ENCODE measurements around the gene FOCAD. TPM values are rescaled to one million over a fixed set of nuclear protein-coding genes. Genes with fewer than 3 reads are reported as not detected.

FOCAD gene
- total RNA-seq, 1 donor from 2014 or later, result 104 TPM

- Mint-ChIP-seq H3K36me3 (ENCODE audit: unreplicated experiment) (no peaks in the 10 kb centered on the region), H3K9me3 (ENCODE audit: unreplicated experiment) (peaks cover 2% of the 10 kb centered on the region), H3K27ac (ENCODE audit: unreplicated experiment) (no peak overlapping the region), H3K4me3 (ENCODE audit: unreplicated experiment) (no peak overlapping the region), H3K27me3 (ENCODE audit: unreplicated experiment) (no peaks in the 10 kb centered on the region), H3K4me1 (ENCODE audit: low read depth, unreplicated experiment) (no peaks in the 10 kb centered on the region)
- TF ChIP-seq, protein P1, sequence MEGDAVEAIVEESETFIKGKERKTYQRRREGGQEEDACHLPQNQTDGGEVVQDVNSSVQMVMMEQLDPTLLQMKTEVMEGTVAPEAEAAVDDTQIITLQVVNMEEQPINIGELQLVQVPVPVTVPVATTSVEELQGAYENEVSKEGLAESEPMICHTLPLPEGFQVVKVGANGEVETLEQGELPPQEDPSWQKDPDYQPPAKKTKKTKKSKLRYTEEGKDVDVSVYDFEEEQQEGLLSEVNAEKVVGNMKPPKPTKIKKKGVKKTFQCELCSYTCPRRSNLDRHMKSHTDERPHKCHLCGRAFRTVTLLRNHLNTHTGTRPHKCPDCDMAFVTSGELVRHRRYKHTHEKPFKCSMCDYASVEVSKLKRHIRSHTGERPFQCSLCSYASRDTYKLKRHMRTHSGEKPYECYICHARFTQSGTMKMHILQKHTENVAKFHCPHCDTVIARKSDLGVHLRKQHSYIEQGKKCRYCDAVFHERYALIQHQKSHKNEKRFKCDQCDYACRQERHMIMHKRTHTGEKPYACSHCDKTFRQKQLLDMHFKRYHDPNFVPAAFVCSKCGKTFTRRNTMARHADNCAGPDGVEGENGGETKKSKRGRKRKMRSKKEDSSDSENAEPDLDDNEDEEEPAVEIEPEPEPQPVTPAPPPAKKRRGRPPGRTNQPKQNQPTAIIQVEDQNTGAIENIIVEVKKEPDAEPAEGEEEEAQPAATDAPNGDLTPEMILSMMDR (IDR thresholded peaks at IDR 0.05; ENCODE audit: partially characterized antibody, unreplicated experiment), result no peak
- DNase-seq, result no peak
Observed at GRCh38 chr9:20783057-20784038, 99.3 kb downstream of the FOCAD start.

DNA sequence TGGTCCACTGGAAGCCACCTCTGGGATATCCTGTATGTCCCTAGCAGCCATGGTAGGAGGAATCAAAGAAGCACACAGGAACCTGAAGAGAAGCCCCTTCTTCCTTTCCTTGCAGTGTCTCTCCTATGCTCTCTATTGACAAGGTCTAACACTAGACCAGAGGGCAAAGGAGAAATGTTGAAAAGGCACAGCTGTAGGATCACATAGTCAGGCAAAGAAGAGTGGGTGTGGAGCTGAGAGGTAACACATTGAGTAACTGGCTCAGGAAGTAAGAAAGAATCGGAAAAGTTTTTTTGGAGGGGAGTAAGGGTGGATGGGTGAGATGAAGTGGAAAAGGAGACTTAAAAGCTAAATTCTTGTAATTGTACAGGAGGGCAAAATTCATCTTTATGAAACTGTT is 100.1 kb downstream of the FOCAD start:
- Mint-ChIP-seq H3K4me1 (ENCODE audit: low read depth, unreplicated experiment) (no peaks in the 10 kb centered on the region), H3K27ac (ENCODE audit: unreplicated experiment) (no peak overlapping the region), H3K27me3 (ENCODE audit: unreplicated experiment) (no peaks in the 10 kb centered on the region), H3K9me3 (ENCODE audit: unreplicated experiment) (peaks cover 2% of the 10 kb centered on the region), H3K36me3 (ENCODE audit: unreplicated experiment) (no peaks in the 10 kb centered on the region), H3K4me3 (ENCODE audit: unreplicated experiment) (no peak overlapping the region)
- TF ChIP-seq, protein P1 (IDR thresholded peaks at IDR 0.05; ENCODE audit: partially characterized antibody, unreplicated experiment), result no peak
- no peak for DNase-seq

DNA sequence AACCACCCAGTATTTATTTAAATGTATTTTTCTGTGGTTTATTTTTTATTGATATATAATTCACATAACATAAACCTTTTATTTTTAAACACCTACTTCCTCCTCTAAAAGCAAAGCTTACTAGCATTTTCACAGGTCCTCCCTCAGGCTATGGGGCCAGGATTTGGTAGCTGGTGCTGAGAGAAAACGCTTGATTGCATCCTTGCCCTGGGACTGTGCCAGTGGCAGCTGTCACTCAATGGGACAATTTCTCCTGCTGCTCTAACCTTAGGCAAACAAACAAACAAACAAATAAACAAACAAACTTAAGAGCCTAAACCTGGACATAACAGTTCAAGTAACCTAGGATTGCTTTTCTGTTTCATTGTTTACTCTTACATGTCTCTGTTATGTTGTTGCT is 102.7 kb downstream of the FOCAD start:
- Mint-ChIP-seq H3K27me3 (ENCODE audit: unreplicated experiment) (no peaks in the 10 kb centered on the region), H3K27ac (ENCODE audit: unreplicated experiment) (no peak overlapping the region), H3K36me3 (ENCODE audit: unreplicated experiment) (no peaks in the 10 kb centered on the region), H3K4me1 (ENCODE audit: low read depth, unreplicated experiment) (no peaks in the 10 kb centered on the region), H3K4me3 (ENCODE audit: unreplicated experiment) (no peak overlapping the region), H3K9me3 (ENCODE audit: unreplicated experiment) (peaks cover 2% of the 10 kb centered on the region)
- no peak for DNase-seq
- TF ChIP-seq, protein P1 (IDR thresholded peaks at IDR 0.05; ENCODE audit: partially characterized antibody, unreplicated experiment), result no peak

DNA sequence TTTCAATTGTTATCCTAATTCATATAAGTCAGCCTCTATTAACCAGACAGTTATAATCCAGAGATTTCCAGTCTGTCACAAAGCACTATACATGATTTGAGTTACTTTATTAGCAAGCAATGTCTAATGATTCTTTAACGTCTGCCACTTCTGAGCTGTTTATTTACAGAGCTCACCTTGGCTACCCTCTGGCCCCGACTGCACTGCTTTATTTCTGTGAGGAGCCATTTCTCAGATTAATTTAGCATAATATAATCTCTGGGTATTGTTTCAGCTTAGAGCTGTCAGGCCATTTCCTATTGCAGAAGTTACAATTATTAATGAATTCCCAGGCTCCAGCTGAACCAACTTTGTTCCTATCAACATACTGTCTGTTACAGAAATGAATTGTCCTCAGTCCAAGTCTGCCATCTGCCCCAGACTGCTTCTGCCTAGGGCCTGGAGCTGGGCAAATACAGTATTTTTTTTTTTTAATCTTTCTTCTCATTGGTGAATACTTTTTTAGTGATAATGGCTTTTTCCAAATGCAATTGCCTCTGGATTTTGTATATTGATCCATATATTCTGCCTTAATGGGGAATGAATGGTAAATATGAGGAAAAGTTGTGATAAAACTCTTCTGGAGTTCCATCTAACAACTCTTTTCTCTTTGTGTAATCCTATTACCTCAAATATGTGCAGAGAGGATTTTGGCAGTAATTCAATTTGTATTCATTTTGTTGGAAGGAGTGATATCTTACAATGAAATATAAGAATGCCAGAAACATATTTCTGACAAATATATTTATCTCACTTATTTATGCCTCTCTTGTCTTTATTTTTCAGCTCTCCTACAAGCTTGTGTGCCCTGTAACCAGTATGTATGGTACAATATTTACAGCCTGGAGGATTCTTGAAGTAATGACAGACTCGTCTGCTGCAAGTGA is 104.7 kb downstream of the FOCAD start:
- TF ChIP-seq, protein P1 (IDR thresholded peaks at IDR 0.05; ENCODE audit: partially characterized antibody, unreplicated experiment), result no peak
- no peaks in the 10 kb centered on the region for H3K9me3 Mint-ChIP-seq (ENCODE audit: unreplicated experiment)
- DNase-seq, result no peak
- H3K27ac Mint-ChIP-seq (ENCODE audit: unreplicated experiment), result no peak overlapping the region
- H3K27me3 Mint-ChIP-seq (ENCODE audit: unreplicated experiment), result no peaks in the 10 kb centered on the region
- H3K4me1 Mint-ChIP-seq (ENCODE audit: low read depth, unreplicated experiment), result no peaks in the 10 kb centered on the region
- no peak overlapping the region for H3K4me3 Mint-ChIP-seq (ENCODE audit: unreplicated experiment)
- no peaks in the 10 kb centered on the region for H3K36me3 Mint-ChIP-seq (ENCODE audit: unreplicated experiment)
